Endothelial cell of umbilical vein (primary cell): ENCODE data around the gene PARP8. TPM values are rescaled to one million over a fixed set of nuclear protein-coding genes. Genes with fewer than 3 reads are reported as not detected.

Source experiments
- BruUV-seq: library from RNA; stranded (reverse); fragments of 400-500 nt; replicated peaks from 2 replicates; lab custom pipeline; 2021; lab: Mats Ljungman, UMichigan
- CTCF ChIA-PET: fragments of 300-600, 350-600 bp; sonication (Branson Sonifier 250); formaldehyde crosslinking; loops from one replicate; lab custom pipeline; 2021; ENCODE audit warnings: antibody characterized with exemption, inconsistent platforms; lab: Charles Lee
- POLR2A ChIA-PET: fragments of 300-600, 350-600 bp; sonication (Branson Sonifier 250); formaldehyde crosslinking; loops from one replicate; lab custom pipeline; 2021; ENCODE audit warnings: antibody characterized with exemption, inconsistent platforms; lab: Charles Lee
- DNase-seq: peaks from one replicate; pipeline ENCODE4 v3.0.0-alpha.2; 2011; ENCODE audit warnings: low read depth, low spot score
- FAIRE-seq: peaks from 2 replicates; lab custom pipeline; 2011; peaks lifted over from hg19 to GRCh38; lab: Jason Lieb, UNC
- H2AFZ ChIP-seq: 2 replicates; pipeline ENCODE4 v1.6.0; 2012; ENCODE audit warnings: low read depth, low read length, control low read depth, inconsistent platforms
- H3K27ac ChIP-seq: 2 replicates; pipeline ENCODE4 v1.5.1; 2011; ENCODE audit warnings: low read depth, mild to moderate bottlenecking, control low read depth, low read length, moderate library complexity; ENCODE audit not compliant: insufficient read depth
- H3K27me3 ChIP-seq, 2 experiments: 2 replicates each; pipeline versions ENCODE4 v1.6.0 to v1.6.1; 2011; ENCODE audit warnings: low read length in 2 of 2, mixed read lengths in 1 of 2; ENCODE audit not compliant: control insufficient read depth in 2 of 2, insufficient read depth in 2 of 2
- H3K36me3 ChIP-seq, 2 experiments: 2 replicates in 1 of 2; 3 replicates in 1 of 2; pipeline ENCODE4 v1.5.1; 2011; ENCODE audit warnings: low read length in 2 of 2, mild to moderate bottlenecking in 1 of 2, moderate library complexity in 1 of 2; ENCODE audit not compliant: control insufficient read depth in 2 of 2, insufficient read depth in 2 of 2; ENCODE audit errors: extremely low read depth in 1 of 2
- H3K4me1 ChIP-seq: 3 replicates; pipeline ENCODE4 v1.5.1; 2011; ENCODE audit warnings: mild to moderate bottlenecking, low read length; ENCODE audit not compliant: control insufficient read depth, insufficient read depth; ENCODE audit errors: extremely low read depth
- H3K4me2 ChIP-seq: 2 replicates; pipeline ENCODE4 v1.6.1; 2011; ENCODE audit warnings: low read length, control low read depth, mixed read lengths; ENCODE audit not compliant: insufficient read depth
- H3K4me3 ChIP-seq, 3 experiments: fragments of 200-600 bp in 1 of 3; sonication (generic), shearing (Covaris generic) in 1 of 3; replicated peaks in 1 of 3; 2 replicates each; pipeline ENCODE4 v1.5.1; 2011 to 2016; ENCODE audit warnings: control low read depth in 3 of 3, low read length in 3 of 3, mild to moderate bottlenecking in 2 of 3, inconsistent platforms in 1 of 3, low read depth in 1 of 3, moderate library complexity in 1 of 3; ENCODE audit not compliant: insufficient read depth in 1 of 3
- H3K79me2 ChIP-seq: 2 replicates; pipeline ENCODE4 v1.6.0; 2012; ENCODE audit warnings: low read length, inconsistent platforms; ENCODE audit not compliant: control insufficient read depth, insufficient read depth
- H3K9ac ChIP-seq: replicated peaks from 2 replicates; pipeline ENCODE3; 2011; ENCODE audit warnings: low read length, control low read depth; ENCODE audit not compliant: insufficient read depth; ENCODE audit errors: extremely low read depth
- H3K9me1 ChIP-seq: replicated peaks from 3 replicates; pipeline ENCODE4 v1.6.0; 2011; ENCODE audit warnings: mild to moderate bottlenecking, low read length; ENCODE audit not compliant: control insufficient read depth, insufficient read depth; ENCODE audit errors: extremely low read depth
- H3K9me3 ChIP-seq: replicated peaks from 2 replicates; pipeline ENCODE4 v1.5.1; 2012; ENCODE audit warnings: low read length, inconsistent platforms; ENCODE audit not compliant: control insufficient read depth, insufficient read depth
- H4K20me1 ChIP-seq: replicated peaks from 2 replicates; pipeline ENCODE3; 2011; ENCODE audit warnings: mild to moderate bottlenecking, low read length; ENCODE audit not compliant: control insufficient read depth, insufficient read depth; ENCODE audit errors: extremely low read depth
- CTCF ChIP-seq, 2 donors: IDR thresholded peaks; 1 replicate in 1 of 2; 2 replicates in 1 of 2; pipeline ENCODE4 v1.5.1; 2011; ENCODE audit warnings: low read length in 2 of 2, mild to moderate bottlenecking in 2 of 2, moderate library complexity in 2 of 2, control low read depth in 1 of 2, inconsistent platforms in 1 of 2, low read depth in 1 of 2; ENCODE audit not compliant: insufficient read depth in 1 of 2; ENCODE audit errors: extremely low read depth in 1 of 2
- EZH2 ChIP-seq: IDR thresholded peaks from 2 replicates; pipeline ENCODE4 v1.6.1; 2012; ENCODE audit warnings: borderline replicate concordance, low read depth, mild to moderate bottlenecking, moderate library complexity, low read length, inconsistent platforms; ENCODE audit not compliant: severe bottlenecking
- FOS ChIP-seq: IDR thresholded peaks from 2 replicates; pipeline ENCODE4 v1.6.1; 2011; ENCODE audit warnings: mild to moderate bottlenecking, low read length, moderate library complexity, borderline replicate concordance; ENCODE audit not compliant: insufficient read depth
- GATA2 ChIP-seq: IDR thresholded peaks from 2 replicates; pipeline ENCODE4 v1.7.0; 2011; ENCODE audit warnings: low read depth, mild to moderate bottlenecking, moderate library complexity, mixed read lengths, low read length; ENCODE audit not compliant: insufficient read length, insufficient read depth
- JUN ChIP-seq: IDR thresholded peaks from 2 replicates; pipeline ENCODE4 v1.6.1; 2011; ENCODE audit warnings: borderline replicate concordance, low read depth; ENCODE audit not compliant: insufficient read length, insufficient read depth
- MYC ChIP-seq: IDR thresholded peaks from one replicate; pipeline ENCODE4 v1.6.1; 2011; ENCODE audit warnings: mild to moderate bottlenecking, low read depth, low read length
- POLR2A ChIP-seq: IDR thresholded peaks from 2 replicates; pipeline ENCODE4 v1.6.1; 2012; ENCODE audit warnings: low read depth, mild to moderate bottlenecking, control low read depth, low read length
- POLR2AphosphoS5 ChIP-seq: IDR thresholded peaks from 2 replicates; pipeline ENCODE4 v1.6.1; 2012; ENCODE audit warnings: low read depth, mild to moderate bottlenecking, control low read depth, low read length, moderate library complexity; ENCODE audit not compliant: insufficient read depth
- dilution Hi-C: fragments of 300-500 bp; cut with MboI; formaldehyde crosslinking; loops from one replicate; pipeline ENCODE4 v1.15.0; 2019; ENCODE audit warnings: low sequenced_read_pairs; ENCODE audit not compliant: extremely low pct_ligation_motif_present
- intact Hi-C: fragments of 100-400 bp; cut with micrococcal nuclease; formaldehyde crosslinking; loops from one replicate; pipeline ENCODE4 v1.10.0; 2022
- polyA plus RNA-seq, 4 experiments: library from polyadenylated mRNA; depleted of rRNA in 3 of 4; stranded (reverse) in 3 of 4; unstranded in 1 of 4; fragments of >200 nt; gene quantifications; 2 replicates each; pipeline versions ENCODE4 v1.2.1 to v1.2.3, GENCODE V29; 2011 to 2012; ENCODE audit warnings: missing spikeins in 1 of 4
- total RNA-seq: library from RNA; stranded (reverse); gene quantifications from 2 replicates; pipeline ENCODE4 v1.2.3, GENCODE V29; 2021
- TF ChIP-seq, protein P1 (sequence below): IDR thresholded peaks from 2 replicates; pipeline ENCODE4 v1.6.1; 2011; ENCODE audit not compliant: insufficient read depth, insufficient read length

The PARP8 gene
- total and polyA plus RNA-seq, 2 donors (not counting 3 experiments of a cell fraction or from before 2014, with no cell fraction given), result 0.03 to 0.60 TPM

DNA sequence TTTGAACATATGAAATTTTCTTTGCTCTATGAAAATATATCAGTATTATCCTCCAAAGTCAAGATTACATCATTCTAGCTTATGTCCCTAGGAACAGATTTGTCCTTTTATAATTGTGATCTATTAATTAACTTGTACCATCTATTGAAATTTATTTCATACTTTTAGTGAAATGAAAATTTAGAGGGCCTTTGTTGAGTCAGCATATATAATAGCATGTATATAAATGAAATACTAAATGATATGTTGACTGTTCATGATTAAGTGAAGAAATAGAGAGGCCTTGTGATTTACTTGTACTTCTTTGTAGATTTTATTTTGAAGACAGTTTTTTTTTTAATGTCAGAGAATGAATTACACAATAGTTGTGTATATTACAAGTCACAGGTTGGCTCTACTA, 86.4 kb downstream of the PARP8 start:
- no TSS peak for BruUV-seq
- H3K9me1 ChIP-seq, result no peaks in the 10 kb centered on the region
- H3K4me3 ChIP-seq, result no peak overlapping the region
- H3K79me2 ChIP-seq, result no peaks in the 10 kb centered on the region
- intact Hi-C loops (no loop called here), dilution Hi-C loops (no loop called here)
- no peak for DNase-seq
- no peaks in the 10 kb centered on the region for H3K27me3 ChIP-seq
- H3K27ac ChIP-seq, result no peak overlapping the region
- H3K36me3 ChIP-seq, result no peaks in the 10 kb centered on the region
- no peaks in the 10 kb centered on the region for H3K4me1 ChIP-seq
- peaks cover 2% of the 10 kb centered on the region for H3K9me3 ChIP-seq
- ChIA-PET POLR2A (no interaction called here), CTCF (no interaction called here)
- no peak for FAIRE-seq
- H3K4me2 ChIP-seq, result no peak overlapping the region
- TF ChIP-seq GATA2 (no peak), JUN (no peak), POLR2A (no peak), EZH2 (no peak), FOS (no peak), CTCF (IDR thresholded peaks at IDR 0.05; ENCODE audit: extremely low read depth in 1 of 2, insufficient read depth in 1 of 2, low read depth in 1 of 2, low read length in 2 of 2) (no peak), MYC (no peak), POLR2AphosphoS5 (no peak)
- TF ChIP-seq, protein P1, sequence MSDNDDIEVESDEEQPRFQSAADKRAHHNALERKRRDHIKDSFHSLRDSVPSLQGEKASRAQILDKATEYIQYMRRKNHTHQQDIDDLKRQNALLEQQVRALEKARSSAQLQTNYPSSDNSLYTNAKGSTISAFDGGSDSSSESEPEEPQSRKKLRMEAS, result no peak
- no peaks in the 10 kb centered on the region for H4K20me1 ChIP-seq
- no peak overlapping the region for H3K9ac ChIP-seq
- no peak overlapping the region for H2AFZ ChIP-seq
